ENCODE data around the gene JAML. TPM values are rescaled to one million over a fixed set of nuclear protein-coding genes. Genes with fewer than 3 reads are reported as not detected.
"Not testable (repeated sequence)": the region's sequence is repeated elsewhere in the genome, so short reads cannot be mapped to it uniquely, and the experiment has no call there.

JAML gene
- total RNA-seq, 2 donors from 2014 or later: 4.9 to 6.7 TPM

DNA sequence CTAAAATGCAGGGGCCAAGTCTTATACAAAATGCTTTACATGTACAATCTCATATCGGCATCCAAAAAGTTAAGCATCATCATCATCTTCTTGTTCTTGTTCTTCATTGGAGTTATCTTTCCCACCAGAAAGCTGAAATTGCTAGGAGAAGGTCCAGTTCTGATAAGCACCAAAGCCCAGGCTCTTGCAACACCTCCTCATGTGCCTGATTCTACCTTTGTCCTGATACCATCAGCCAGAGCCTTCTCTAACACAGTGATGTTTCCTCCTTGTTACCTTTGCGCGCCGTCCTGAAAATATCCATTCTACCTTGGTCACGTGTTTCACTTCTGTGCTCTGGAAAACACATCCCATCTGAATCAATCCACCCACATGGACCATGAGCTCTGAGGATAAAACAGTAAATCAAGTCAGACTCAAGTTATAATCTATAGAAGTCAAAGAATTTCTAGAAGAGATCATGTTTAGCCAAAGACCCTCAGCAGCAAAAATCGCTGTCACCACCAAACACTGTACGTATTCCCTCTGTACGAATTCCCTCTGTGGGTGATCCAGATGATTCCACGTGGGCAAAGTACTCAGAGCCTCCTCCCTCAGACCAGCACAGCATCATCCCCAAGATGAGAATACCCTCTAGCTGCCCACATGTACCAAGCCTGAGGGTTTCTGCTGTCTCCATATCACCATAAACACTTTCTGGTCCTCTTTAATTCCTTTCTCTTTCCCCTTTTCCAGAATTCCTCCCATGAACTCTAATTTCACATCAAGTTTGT, 19.0 kb downstream of the JAML start:
- ATAC-seq: no peak
- no peak for DNase-seq
- intact Hi-C loops (cut with DNase I, micrococcal nuclease): no loop called here

GRCh38 chr11:118202599-118203422, 22.0 kb downstream of the JAML start:
- intact Hi-C loops (cut with DNase I, micrococcal nuclease): no loop called here
- ATAC-seq (peak; percentile 95), DNase-seq (peak; percentile 81 to 89)

DNA sequence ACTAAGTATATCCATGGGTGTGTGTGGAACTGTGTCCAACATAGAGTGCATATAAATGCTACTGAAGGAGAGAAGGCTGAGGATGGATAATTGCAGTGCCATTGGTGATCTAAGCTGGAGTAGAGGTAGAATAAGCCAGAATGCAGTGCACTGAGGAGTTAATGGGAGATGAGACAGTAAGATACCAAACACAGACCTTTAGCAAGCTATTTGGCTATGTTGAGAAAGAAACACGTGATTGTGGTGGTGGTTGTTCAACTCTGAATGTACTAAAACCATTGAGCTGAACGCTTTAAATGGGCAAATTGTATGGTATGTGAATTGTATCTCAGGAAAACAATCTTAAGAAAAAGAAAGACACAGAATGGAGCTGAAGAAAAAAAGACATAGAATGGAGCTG, 22.8 kb downstream of the JAML start:
- no peak for ATAC-seq
- DNase-seq: no peak
- intact Hi-C loops (cut with DNase I, micrococcal nuclease): no loop called here

DNA sequence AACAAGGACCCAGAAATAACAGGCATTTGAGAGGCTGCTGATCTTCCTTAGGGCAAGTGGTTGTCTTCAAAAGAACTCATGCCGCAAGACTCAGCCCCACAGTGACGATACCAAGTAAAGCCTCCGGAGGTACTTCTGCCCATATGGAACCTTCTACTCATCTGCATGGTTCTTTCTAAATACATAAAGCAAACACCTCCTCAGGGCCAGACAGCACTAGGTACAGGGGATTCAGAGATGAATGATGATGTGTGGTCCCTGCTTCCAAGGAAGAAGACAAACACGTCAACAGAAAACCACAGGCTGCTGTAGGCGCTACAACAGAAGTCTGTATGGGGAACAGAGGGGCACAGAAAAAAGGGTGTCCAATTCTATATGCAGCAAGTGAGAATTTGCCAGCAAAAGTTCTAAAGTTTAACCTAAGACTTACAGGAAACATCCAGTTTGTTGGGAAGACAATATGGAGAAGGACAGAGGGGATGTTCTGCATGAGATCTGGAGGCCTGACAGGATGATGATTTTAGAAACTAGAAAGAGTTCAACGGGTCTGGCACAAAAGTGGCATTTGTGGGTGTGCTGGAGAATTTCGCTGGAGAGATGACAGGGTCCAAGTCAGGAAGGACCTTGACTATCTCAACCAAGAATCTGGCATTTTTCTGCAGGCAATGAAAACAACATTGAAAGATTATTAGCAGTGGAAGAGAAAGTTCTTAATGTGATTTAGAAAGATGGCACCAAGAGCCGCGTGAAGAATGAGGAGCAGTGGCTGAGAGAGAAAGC, 23.7 kb downstream of the JAML start:
- DNase-seq: no peak
- intact Hi-C loops (cut with DNase I, micrococcal nuclease): no loop called here
- ATAC-seq: no peak

GRCh38 chr11:118200497-118200896, 24.3 kb downstream of the JAML start:
- DNase-seq (no peak), ATAC-seq (no peak)
- intact Hi-C loops (cut with DNase I, micrococcal nuclease): no loop called here

GRCh38 chr11:118199135-118199534, 25.7 kb downstream of the JAML start:
- no peak for DNase-seq
- intact Hi-C loops (cut with DNase I, micrococcal nuclease): loop anchor here in 1 of 2 donors (5.0 to 10.0 kb wide), 3 partner anchors 93 to 286 kb away; partner anchors contain the start of gene UBE4A
- no peak for ATAC-seq

GRCh38 chr11:118198370-118198769, 26.4 kb downstream of the JAML start:
- DNase-seq: peak; percentile 75 to 91
- peak; percentile 33 for ATAC-seq
- intact Hi-C loops (cut with DNase I, micrococcal nuclease): loop anchor here in 1 of 2 donors (5.0 to 10.0 kb wide), 3 partner anchors 94 to 286 kb away; partner anchors contain the start of gene UBE4A

DNA sequence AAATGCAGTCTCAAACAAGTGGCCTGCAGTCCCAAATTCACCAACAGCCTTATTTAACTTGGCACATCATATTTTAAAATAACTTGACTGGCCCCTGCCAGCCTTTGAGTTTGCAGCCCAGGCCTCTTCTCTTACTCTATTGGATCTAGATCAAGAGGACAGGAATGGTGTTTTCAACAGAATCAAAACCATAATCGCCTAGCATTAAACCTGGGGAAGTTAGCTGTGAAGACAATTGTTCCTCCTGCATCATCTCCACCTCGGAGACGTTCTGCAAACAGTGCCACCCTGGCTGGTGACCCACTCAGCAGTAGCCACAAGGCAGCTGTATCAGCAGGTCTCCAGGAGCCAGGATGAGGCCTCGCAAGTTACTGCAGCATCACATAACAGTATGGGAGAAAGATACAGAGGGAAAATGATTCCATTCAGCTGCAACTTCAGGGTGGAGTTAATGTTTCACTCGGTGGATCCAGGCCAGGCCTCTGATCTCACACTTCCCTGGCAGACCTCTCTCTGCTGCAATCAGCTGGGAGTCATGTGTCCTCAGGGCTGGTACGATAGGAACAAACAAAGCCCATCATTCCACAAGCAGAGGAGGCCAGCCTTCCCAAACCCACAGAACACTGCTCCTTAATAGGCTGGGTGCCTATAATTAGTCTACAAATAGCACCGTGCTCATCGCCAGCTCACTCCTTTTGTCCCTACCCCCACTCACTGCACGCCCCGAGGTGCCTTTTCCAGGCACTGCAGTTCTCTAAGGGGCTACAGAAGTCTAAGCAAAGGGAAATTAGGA, 29.8 kb downstream of the JAML start:
- DNase-seq (peak; percentile 81 to 86), ATAC-seq (peak; percentile 98)
- intact Hi-C loops (cut with DNase I, micrococcal nuclease): loop anchor here in 1 of 2 donors (5.0 to 10.0 kb wide), 3 partner anchors 97 to 290 kb away; partner anchors contain the start of gene UBE4A

- ATAC-seq (no peak), DNase-seq (no peak)
- intact Hi-C loops (cut with DNase I, micrococcal nuclease): loop anchor here in 1 of 2 donors (10.0 kb wide), 2 partner anchors 161 to 291 kb away; partner anchors contain the start of gene UBE4A
These were observed 30.8 kb downstream of the JAML start for GRCh38 chr11:118193910-118194566.

DNA sequence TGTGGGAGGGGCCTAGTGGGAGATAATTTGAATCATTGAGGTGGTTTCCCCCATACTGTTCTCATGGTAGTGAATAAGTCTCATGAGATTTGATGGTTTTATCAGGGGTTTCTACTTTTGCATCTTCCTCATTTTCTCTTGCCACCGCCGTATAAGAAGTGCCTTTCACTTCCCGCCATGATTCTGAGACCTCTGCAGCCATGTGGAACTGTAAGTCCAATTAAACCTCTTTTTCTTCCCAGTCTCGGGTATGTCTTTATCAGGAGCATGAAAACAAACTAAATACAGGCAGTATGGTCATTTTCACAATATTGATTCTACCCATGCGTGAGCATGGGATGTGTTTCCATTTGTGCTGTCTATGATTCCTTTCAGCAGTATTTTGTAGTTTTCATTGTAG, 32.0 kb downstream of the JAML start:
- DNase-seq, ATAC-seq: not testable (repeated sequence)
- intact Hi-C loops (cut with DNase I, micrococcal nuclease): loop anchor here in 1 of 2 donors (10.0 kb wide), 2 partner anchors 162 to 292 kb away; partner anchors contain the start of gene UBE4A

DNA sequence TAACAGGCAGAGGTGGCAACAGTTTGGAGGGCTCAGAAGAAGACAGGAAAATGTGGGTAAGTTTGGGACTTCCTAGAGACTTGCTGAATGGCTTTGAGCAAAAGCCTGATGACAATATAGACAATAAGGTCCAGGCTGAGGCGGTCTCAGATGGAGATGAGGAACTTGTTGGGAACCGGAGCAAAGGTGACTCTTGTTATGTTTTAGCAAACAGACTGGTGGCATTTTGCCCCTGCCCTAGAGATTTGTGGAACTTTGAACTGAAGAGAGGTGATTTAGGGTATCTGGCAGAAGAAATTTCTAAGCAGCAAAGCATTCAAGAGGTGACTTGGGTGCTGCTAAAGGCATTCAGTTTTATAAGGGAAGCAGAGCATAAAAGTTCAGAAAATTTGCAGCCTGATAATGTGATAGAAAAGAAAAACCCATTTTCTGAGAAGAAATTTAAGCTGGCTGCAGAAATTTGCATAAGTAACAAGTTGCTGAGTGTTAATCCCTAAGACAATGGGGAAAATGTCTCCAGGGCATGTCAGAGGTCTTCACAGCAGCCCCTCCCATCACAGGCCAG, 33.8 kb downstream of the JAML start:
- intact Hi-C loops (cut with DNase I, micrococcal nuclease): loop anchor here in 1 of 2 donors (10.0 kb wide), 2 partner anchors 164 to 294 kb away; partner anchors contain the start of gene UBE4A
- not testable (repeated sequence) for DNase-seq, ATAC-seq

DNA sequence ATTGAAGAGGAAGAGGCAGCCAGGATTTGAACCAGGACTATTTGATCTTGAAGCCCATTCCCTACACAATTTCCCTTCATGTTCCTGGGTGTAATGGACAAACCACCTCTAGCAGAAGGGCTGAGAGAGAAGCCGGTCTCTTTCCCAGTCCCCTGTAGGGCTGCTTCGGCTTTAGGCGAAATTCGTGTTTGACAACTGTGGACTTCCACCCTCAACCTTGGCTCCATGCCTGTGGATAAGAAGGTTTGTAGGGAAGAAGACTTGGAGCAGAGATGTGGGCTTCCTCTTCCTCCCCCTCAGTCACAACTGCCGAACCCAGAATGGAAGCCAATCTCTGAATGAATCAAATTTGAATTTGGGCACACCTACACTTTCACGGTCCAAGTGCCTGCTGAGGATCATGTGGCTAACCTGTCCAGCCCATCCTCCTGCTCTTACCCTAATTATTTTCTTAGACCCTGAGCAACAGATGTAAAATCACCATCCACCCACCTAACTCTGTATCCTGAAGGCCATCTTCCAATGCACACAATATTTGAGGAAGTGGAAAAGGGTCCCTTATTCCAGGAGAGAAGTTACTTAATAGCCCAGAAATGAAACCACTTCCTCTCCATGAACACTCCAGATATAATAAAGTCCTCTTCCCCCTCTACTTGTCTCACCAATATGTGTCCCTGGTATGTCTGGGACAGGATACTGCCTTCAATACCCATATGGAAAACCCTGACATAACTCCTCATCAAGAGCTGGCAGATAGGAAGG, 38.3 kb downstream of the JAML start:
- DNase-seq: no peak
- intact Hi-C loops (cut with DNase I, micrococcal nuclease): no loop called here
- peak; percentile 51 for ATAC-seq

DNA sequence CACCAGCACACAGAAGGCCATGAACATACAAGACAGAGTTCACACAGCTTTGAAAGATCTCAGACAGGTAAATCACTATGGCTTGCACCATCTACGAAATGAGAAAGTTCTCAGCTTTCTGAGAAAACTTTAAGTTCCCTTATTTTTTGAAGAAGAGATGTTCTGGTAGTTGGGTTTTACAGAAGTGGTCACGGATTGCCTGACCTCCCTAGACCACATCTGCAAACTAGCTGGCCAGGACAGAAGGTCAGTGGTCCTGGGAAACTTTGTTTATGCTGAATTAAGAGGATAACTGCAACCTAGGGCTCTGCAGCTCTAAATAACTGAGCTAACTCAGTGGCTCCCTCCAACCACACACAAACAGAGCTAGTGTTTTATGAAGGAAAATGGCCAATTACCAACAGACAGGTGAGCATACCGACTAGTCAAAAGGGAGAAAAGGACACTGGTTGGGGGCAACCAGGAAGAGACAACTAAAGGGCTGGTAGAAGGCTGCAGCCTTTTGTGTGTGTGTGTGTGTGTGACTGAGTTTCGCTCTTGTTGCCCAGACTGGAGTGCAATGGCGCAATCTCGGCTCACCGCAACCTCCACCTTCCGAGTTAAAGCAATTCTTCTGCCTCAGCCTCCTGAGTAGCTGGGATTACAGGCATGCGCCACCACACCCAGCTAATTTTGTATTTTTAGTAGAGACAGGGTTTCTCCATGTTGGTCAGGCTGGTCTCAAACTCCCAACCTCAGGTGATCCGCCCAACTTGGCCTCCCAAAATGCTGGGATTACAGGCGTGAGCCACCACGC, 39.8 kb downstream of the JAML start:
- ATAC-seq (no peak), DNase-seq (no peak)
- intact Hi-C loops (cut with DNase I, micrococcal nuclease): no loop called here

DNA sequence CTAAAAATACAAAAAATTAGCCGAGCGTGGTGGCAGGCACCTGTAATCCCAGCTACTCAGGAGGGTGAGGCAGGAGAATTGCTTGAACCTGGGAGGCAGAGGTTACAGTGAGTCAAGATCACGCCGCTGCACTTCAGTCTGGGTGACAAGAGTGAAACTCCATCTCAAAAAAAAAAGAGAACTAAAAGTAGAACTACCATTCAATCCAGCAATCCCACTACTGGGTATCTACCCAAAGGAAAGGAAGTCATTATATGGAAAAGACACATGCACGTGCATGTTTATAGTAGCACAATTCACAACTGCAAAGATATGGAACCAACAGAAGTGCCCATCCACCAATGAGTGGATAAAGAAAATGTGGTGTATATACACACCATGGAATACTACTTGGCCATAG, 41.1 kb downstream of the JAML start:
- intact Hi-C loops (cut with DNase I, micrococcal nuclease); ATAC-seq; DNase-seq: not testable (repeated sequence)

- DNase-seq (peak in 1 of 2 donors; percentile 47), ATAC-seq (peak; percentile 13)
- intact Hi-C loops (cut with DNase I, micrococcal nuclease): no loop called here
These were observed 44.5 kb downstream of the JAML start for GRCh38 chr11:118180300-118180703.

DNA sequence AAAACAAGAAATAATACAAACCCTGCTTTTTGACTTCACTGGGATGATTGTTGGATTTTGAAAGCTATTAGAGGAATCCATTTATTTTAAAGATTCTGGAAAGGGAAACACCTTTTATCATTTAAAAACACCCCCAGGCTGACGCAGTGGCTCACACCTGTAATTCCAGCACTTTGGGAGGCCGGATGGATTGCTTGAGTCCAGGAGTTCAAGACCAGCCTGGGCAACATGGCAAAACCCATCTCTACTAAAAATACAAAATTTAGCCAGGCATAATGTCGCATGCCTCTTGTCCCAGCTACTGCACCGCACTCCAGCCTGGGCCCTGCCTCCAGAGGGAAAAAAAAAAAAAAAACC, 48.1 kb downstream of the JAML start:
- DNase-seq: no peak
- intact Hi-C loops (cut with DNase I, micrococcal nuclease): no loop called here
- no peak for ATAC-seq

Measured in left colon (tissue), 2 donors.